Activated CD8-positive, alpha-beta memory T cell treated with anti-CD3 and anti-CD28 coated beads for 1 hour (primary cell): Measurements from ENCODE around the gene PTPRM.

ENCODE experiments used
- DNase-seq, 2 donors: peaks; one replicate each; pipeline ENCODE4 v3.0.0-alpha.2; 2020; ENCODE audit warnings: low read depth in 1 of 2; ENCODE audit errors: extremely low read depth in 1 of 2

The PTPRM gene

DNA sequence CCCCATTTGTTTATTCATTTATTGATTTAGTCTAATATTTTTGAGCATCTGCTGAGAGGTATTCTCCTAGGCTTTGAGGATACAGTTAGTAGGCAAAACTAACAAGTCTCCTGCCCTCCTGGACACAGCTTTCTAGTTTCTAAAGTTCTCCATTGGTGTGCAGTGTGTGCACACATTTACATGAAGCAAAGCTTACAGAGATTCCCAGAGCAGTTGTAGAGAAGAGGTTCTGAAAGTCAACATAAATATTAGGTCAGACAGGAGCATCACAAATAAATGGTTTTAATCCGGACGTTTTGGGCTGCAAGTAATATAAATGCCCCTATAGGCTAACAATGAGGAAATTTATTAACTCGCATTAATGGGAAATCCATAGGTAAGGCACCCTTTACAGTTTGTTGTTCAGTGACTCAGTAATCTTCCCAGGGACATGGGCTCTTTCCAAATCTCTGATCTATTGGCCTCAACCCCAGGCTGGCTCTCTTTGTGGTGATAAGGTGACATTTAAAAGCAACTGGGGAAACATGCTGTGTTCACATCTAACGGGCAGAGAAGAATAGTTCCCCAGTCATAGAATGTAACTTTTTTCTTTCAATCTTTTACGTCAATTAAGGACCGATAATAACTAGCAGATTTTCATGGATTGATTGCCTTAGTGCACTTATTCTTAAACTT is 407.2 kb downstream of the PTPRM start:
- no peak for DNase-seq

DNA sequence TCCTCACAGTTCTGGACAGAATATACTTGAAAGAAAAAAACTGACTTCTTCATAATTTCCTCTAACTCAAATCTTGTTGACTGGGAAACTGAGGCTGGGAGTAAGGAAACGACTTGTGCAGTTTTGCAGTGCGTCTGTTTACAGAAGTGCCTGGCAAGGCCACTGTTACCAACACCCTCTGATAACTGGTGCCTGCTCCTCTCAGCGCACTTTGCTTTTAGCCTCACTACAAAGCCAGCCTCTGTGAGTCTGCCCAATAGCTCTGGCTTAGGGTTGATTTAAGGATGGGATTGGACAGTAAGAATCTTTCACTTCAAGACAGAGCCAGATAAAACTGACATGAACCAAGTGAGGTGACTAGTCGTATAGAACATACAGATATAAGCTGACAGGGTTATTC is 410.8 kb downstream of the PTPRM start:
- DNase-seq = no peak

DNA sequence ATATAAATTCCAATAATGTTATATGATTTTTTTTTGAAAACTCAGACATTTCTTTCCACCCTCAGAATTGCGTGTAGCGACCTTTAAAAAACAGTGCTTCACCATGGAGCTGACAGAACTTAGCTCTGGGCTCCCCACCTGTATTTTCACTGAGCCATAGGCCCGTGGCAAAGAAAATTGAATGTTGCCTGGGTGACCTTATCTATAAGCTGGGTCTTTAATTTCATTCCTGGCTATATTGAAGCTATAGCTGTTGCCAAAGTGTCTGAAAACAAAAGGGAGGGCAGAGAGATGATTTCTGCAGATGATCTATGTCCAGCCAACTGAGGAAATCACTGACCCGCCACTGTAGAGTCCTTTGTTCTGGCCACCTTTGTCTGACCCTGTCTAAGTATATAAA is 411.7 kb downstream of the PTPRM start:
- no peak for DNase-seq

DNA sequence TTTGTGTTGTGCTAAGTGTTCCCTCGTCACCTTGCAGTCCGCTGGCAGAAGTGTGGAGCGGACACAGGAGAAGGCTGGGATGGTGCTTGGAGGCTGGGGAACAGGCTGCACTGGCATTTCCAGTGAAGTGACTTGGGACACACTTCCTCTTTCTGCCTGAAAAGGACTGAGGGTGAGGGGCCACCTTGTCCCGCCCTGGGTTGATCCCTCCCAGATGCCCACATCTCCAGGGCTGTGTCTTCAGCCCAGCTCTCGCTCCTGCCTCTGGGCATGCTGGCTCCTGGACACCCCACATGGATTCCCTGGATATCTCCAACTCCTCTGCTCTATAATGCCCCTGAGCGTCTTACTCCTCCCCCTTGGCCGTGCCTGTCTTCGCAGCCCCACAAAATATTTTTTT is 412.6 kb downstream of the PTPRM start:
- DNase-seq = no peak

DNA sequence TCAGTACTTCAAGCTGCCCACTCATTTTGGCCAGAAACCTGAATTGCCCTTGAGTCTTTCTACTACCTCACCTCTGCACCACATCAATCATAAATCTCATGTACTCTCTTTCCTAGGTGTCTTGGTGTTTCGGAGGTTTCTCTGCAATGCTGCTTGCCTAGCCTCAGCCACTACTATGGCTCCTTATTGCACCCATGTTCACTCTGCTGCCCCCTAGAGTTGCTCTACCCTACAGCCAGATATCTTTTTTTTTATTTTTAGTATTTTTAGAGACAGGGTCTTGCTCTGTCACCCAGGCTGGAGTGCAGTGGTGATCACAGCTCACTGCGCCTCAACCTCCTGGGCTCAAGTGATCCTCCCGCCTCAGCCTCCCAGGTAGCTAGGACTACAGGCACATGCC is 413.0 kb downstream of the PTPRM start:
- no peak for DNase-seq

DNA sequence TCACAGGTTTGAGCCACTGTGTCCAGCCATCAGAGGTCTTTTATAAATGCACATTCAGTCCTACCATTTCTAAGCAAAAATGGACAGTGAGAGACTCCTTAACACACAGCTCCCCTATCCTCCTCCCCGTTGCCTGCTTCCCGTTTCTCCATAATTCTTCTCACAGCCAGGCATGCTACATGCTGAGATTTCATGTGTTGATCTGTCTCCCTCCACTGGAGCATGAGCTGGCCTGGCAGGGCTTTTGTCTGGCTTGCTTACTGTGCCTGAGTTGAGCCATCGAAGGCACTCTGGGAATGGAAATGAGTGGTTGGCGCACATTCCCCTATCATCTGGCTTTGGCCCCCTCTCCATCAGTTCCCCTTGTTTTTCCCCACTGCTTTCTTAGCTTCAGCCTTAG is 413.5 kb downstream of the PTPRM start:
- no peak for DNase-seq

DNA sequence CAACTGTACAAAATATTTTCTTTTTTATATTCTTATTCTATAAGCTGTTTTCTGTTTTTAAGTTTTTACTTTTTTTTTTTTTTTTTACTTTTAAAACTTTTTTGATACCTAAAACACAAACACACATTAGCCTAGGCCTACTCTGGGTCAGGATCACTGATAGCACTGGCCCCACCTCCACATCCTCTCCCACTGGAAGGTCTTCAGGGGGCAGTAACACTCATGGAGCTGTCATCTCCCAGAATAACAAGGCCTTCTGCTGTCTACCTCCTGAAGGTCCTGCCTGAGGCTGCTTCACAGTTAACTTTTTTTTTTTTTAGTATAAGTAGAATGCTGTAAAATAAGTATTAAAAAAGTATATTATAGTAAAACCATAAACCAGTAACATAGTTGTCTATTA is 415.1 kb downstream of the PTPRM start:
- no peak for DNase-seq

DNA sequence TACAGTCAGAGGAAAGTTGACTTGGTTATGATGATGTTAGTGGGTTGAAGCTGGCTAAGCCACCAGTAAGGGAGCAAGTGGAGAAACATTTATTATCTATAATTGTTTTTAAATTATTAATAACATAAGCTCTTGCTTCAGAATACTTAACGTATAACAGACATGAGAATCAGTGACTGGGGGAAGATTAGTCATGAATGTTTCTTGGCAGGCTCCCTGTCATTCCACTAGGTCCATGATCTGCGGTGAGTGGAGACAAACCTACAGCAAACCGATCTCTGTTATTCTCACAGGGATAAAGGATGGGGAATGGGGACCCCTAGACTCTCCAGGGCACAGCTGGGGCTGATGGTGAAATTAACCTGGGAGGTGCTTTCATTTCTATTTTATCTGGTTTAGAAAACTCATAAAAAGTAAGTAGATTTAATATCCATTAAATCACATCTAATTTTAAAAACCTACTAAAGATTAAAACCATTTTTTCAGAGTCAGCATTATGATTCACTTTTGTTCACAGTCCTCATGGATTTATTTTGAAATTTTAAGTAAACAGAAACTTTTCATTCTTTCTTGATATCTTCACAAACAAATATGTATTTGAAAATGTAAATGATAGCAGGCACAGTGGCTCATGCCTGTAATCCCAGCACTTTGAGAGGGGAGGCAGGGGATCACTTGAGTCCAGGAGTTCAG is 420.3 kb downstream of the PTPRM start:
- DNase-seq = no peak

DNA sequence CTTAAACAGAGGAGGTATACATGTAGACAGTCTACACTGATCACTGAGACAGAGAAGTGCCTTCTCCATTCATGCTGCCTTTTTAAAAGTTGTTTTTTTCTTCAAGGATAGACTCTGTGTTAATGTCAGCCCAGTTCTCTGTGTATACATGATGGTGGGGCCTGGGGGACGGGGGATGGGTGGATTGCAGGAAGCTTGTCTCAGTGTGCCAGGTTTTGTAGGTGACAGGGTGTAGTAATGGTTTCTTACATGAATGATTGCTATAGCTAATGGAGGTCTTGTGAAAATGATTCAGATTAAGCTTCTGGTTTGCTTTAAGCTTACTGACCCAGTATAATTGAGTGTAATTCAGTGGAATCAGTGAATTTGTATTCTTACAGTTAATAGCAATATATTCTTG is 423.6 kb downstream of the PTPRM start:
- DNase-seq = no peak

DNA sequence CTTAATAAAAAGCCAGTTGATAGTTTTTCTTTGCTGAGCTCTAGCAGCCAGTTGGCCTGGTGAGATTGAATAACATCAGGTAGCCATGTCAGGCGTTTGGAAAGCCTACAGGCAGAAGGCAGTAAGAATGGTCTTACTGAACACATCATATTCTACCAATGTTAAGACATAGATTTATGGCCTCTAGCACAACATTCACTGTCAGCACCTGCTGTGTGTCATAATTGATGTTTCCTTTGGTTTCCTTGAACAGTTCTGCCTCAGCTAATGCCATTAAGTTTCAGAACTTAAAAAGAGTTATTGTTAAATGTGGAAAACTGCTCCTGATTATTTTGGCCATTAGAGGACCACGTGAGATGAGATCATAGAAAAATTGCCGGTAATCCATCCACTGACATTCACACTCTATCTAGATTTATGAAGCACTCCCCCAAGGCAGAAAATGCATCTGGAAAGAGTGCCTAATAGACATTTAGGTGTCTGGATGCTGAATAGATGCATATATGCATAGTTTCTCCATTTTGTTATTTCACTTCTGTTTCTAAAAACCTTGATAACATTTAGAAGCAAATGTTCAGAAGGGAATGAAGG is 434.7 kb downstream of the PTPRM start:
- DNase-seq = no peak

DNA sequence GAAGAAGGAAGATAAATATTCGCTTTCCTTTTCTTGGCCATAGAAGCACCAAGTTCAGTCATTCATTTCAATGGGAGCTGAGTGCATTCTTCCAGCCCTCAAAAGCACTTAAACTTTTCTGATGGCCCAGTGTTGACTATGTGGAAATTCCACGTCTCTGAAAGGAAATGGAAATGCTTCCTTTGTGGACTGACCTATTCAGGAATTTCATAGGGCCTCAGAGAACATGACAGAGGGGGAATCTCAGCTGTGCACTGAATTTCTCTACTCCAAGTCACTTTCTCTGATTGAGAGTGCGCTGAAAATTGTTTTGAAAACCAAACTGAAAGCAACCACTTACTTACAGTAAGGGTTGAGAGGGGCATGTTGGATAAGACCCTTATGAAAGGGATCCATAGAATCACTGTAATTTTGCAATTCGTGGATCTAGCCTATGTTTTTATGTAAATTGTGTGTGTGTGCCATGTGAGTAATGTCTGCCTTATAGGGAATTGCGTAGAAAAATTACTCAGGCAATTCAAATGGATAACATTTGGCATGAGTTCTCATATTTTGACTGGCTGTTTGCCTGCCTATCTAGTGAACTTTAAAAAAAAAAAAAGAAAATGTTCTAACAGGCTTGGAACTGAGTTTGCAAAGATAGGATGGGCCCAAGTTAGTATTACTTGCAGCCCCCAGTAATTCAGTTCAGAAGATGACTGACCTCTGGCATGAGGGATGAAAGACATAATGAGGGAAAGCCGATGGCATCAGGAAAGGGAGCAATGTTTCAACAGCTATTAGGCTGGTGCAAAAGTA is 437.0 kb downstream of the PTPRM start:
- DNase-seq = no peak

DNA sequence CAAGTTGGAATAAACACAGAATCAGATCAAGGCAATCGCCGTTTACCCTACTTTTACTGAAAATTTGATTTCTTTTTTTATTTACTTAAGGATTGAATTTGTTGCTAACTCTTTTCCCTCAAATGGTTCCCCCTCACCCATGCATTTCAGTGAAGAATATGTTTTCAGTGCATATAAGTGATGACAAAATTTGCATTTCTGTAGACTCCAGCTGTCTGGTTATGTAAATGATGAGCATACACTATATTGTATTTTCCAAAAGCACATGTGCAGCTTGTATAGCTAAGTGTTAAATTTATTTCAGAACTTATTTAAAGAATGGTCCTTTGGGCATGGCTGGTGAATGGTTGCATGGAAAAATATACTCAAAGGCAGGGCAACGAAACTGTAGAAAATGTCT is 437.7 kb downstream of the PTPRM start:
- DNase-seq = no peak

DNA sequence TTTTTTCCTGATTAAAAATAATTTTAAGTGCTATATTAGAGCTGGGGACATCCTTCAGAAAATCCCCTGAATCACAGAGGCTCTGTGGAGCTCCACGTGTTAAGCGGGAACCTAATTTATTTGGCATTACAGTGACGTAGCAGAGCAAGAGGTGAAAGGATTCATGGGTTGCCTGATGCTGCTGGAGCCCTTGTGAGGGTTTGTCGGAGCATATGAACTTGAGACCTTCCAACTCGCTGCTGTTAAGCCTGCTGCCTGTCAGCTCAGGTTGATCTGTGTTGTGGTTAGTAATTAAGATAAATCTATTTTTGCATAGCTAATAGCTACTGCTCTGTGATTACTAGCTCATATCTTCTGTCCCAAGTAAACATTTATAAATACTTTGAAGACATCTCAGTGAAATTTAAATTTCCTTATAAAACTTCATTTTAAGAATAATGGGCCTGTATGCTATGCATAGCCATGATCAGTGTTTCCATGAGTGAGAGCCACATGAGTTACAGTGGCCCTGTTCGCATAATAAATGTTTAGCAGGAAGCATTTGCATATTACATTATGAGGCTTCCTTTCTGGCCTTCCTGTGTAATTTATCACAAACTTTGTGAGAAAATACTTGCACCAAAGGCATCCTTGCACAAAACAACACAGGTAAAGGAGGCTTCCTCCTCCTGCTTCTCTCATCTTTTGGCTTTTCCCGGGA is 438.9 kb downstream of the PTPRM start:
- DNase-seq = no peak

DNA sequence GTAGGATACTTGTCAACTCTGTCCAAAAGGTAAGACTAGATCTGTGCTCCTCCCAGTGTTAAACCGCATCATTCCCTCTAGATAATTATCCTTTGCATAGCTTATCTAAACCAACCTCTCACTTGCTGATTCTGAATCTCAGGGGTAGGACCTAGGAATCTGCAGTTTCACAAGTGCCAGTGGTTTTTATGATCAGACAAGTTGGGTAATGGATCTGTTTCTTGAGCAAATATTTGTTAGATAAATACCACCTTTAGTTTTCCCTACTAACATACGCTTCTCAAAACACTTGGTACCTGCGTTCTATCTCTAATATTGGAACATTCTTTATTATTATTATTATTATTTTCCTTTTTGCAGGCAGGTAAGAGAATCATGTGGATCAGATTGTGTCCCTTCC is 439.9 kb downstream of the PTPRM start:
- no peak for DNase-seq

DNA sequence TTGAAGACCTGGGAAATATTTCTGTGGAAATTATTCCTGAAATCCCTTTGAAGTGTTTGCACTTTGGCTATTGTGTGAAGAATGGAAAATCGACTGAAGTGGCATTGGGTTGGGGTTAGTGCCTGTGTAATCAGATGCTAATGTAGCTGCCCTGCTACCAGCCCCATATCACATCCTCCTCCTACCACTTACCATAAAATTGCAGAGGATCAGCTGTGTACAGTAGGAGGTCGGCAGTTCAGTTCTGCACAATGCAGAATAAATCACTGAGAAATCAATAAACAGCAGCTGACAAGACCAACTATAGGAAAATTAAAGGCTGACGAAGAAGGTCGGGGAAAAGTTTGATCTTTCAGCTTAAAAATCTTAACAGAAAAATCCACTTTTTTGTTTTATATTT is 440.9 kb downstream of the PTPRM start:
- no peak for DNase-seq

DNA sequence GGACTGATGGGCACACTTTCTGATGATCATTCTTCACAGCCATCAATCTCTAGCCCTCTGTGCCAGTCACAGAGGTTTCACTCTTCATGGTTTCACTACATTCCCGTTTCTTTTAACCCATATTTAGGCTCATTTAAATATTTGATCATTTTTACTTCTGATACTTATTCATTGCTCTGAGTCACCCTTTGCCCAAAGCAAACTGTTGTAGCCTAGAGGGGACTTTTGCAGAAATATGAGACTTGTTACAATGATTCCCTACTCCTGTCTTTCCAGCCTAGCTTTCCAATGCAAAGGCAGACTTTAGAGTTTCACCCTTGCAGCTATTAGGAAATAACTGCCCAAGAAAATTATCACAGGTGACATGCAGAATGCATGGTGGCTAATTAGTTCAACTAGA is 444.2 kb downstream of the PTPRM start:
- DNase-seq = no peak

DNA sequence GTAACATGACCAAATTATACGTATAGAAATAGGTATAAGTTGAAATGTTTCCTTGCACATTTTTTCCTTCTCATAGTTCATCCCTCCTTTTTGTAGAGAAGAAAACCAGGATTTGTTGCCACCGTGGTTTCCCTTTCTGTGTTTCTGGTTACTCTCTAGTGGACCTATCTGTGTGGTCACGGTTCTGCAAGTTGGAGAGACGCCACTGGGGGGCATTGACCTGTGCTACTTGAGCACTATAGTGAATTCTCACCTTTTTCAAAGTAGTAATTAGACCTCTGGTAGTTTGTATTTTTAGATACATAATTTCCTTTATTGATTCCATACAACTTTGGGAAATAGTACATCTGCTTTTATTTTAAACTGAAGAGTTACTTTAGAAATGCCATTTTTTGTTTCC is 444.8 kb downstream of the PTPRM start:
- no peak for DNase-seq

DNA sequence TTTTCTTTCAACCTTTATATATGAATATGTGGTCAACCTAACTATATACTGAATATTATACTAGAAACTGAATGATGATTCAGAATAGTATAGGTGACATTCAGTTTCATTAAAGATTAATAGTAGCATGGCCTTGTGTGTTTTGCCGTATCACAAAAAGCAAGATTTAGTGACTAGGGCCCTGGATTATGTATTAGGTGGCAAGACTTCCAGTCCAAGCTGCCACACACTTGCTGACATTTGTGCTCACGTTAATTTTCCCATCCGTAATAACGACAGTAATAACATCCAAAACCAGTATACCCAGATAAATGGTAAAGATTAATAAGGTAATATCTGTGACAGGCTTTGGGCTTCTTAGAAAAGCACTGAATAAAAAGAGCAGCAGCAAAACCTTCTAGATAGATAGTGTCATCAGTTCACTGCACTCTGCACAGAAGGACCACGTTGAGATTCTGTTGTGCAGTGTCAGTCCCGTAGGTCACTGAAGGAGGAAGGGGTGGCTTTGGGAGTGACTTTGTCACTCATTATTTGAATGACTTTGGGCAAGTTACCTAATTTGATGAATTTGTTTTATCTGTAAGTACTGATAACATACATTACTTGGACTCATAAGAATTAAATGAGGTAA is 451.7 kb downstream of the PTPRM start:
- no peak for DNase-seq

DNA sequence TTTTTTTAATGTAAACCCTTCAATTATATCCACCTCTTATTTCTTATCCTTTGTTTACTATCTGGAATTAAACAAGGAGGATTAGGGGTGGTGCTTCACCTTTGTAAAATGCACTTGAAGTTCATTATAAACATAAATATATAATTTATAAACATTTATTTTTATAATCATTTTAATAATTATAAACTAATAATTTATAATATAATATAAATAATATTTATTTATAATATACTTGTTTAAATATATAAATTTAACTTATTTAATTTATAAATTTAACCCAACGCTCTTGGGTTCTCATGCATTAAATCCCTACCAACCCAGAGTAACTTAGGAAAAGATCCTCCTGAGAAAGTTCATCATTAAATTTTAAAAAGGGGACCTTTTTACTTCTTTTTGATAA is 452.5 kb downstream of the PTPRM start:
- no peak for DNase-seq

DNA sequence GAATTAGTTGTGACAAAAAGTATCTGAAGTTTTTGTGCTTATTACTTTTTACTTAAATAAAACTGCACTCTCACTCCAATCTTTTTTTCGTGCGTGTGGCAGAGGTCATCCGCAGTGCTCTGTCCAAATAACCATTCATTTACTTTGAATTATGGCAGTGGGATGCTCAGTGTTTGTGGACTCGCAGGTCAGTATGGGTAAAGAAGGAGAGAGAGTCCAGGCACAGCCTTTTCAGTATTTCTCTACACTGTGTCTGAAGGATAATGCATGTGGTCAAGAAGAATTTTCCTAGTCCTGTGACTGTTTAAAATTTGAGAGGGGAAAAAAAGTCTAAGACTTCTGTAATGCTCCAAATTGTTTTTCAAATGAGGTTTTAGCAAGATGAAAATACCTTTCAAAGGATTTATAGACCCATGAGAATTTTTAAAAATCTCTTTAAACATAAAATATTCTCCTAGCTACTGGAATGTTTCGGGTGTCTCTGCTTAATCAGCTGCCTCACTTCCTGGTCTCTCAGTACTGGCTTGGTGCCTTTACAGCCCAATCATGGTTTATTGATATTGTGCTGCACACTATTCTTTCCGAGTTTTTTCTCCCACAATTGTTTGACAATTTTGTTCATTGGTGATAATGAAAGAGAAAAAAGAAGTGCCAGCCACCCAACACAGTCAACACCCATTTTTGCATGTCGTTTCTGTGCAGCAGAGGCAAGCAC is 453.2 kb downstream of the PTPRM start:
- DNase-seq = no peak
